K562 (cell line): ENCODE measurements around the gene MTRF1L. TPM values are rescaled to one million over a fixed set of nuclear protein-coding genes. Genes with fewer than 3 reads are reported as not detected.

Experiments
- ARID4B ChIP-seq: sonication (generic); formaldehyde crosslinking; IDR thresholded peaks from 2 replicates; pipeline ENCODE4 v1.8.0; 2022; ENCODE audit warnings: mild to moderate bottlenecking, missing genetic modification reagents
- ASH1L ChIP-seq: fragments of 450-650 bp; IDR thresholded peaks from 2 replicates; pipeline ENCODE4 v1.6.1; 2018; ENCODE audit warnings: borderline replicate concordance, mild to moderate bottlenecking, low read depth; ENCODE audit not compliant: partially characterized antibody
- BCLAF1 ChIP-seq, 2 experiments: fragments of 450-650 bp in 1 of 2; IDR thresholded peaks; 2 replicates each; pipeline ENCODE4 v1.6.1; 2011 to 2017; ENCODE audit warnings: low read depth in 2 of 2, antibody characterized with exemption in 1 of 2, borderline replicate concordance in 1 of 2, low read length in 1 of 2, mild to moderate bottlenecking in 1 of 2, mixed read lengths in 1 of 2; ENCODE audit not compliant: control insufficient read depth in 1 of 2
- EGR1 ChIP-seq: fragments of 450-650 bp; conservative IDR thresholded peaks from 2 replicates; pipeline ENCODE4 v1.6.1; 2017; ENCODE audit warnings: mild to moderate bottlenecking
- FOXJ2 ChIP-seq: fragments of 200-800 bp; sonication (Bioruptor generic); IDR thresholded peaks from 2 replicates; pipeline ENCODE4 v1.6.1; 2016; ENCODE audit warnings: missing genetic modification characterization, missing compliant biosample characterization
- MBD1 ChIP-seq: fragments of 250-450 bp; sonication (Bioruptor Pico); IDR thresholded peaks from 2 replicates; pipeline ENCODE4 v1.8.0; 2022; ENCODE audit warnings: inconsistent platforms
- MLX ChIP-seq, 2 experiments: fragments of 450-650 bp in 1 of 2; sonication (generic) in 1 of 2; formaldehyde crosslinking; conservative IDR thresholded peaks; 2 replicates each; pipeline versions ENCODE4 v1.4.0 to v1.8.1; 2020 to 2022; ENCODE audit warnings: mild to moderate bottlenecking in 1 of 2, missing genetic modification reagents in 1 of 2
- MXI1 ChIP-seq: IDR thresholded peaks from 2 replicates; pipeline ENCODE4 v1.6.1; 2011; ENCODE audit warnings: low read depth, mild to moderate bottlenecking, improper control_type of control experiment, low read length
- NCOA1 ChIP-seq: fragments of 450-650 bp; IDR thresholded peaks from 2 replicates; pipeline ENCODE4 v1.6.1; 2016; ENCODE audit warnings: low read depth
- NR1H2 ChIP-seq: sonication (generic); formaldehyde crosslinking; IDR thresholded peaks from 2 replicates; pipeline ENCODE4 v1.4.0; 2020; ENCODE audit warnings: mild to moderate bottlenecking, missing genetic modification reagents
- SRSF7 ChIP-seq: fragments of 200-400 bp; formaldehyde crosslinking; optimal IDR thresholded peaks from 2 replicates; pipeline ENCODE3; 2017; ENCODE audit warnings: mild to moderate bottlenecking, low read depth, low read length
- STAG1 ChIP-seq: sonication (generic); formaldehyde crosslinking; IDR thresholded peaks from 2 replicates; pipeline ENCODE4 v1.5.0; 2020; ENCODE audit warnings: missing genetic modification reagents, borderline replicate concordance
- ZNF449 ChIP-seq: fragments of 250-450 bp; sonication (Bioruptor Pico); IDR thresholded peaks from 2 replicates; pipeline ENCODE4 v1.8.0; 2022; ENCODE audit warnings: moderate library complexity, mild to moderate bottlenecking, inconsistent platforms
- polyA plus RNA-seq, 8 experiments: library from polyadenylated mRNA; depleted of rRNA in 4 of 8; stranded (reverse) in 5 of 8; unstranded in 3 of 8; fragments of >200 nt; fragmentation: Nextera tagmentation in 2 of 8; fragmentation: Illumina TruSeq in 1 of 8; extraction: Ambion mirVana in 2 of 8; extraction: Trizol in 1 of 8; gene quantifications; 2 replicates each; pipeline versions ENCODE4 v1.2.1 to v1.2.3, GENCODE V29; 2011 to 2014; ENCODE audit warnings: inconsistent platforms in 1 of 8, missing spikeins in 1 of 8
- total RNA-seq, 7 experiments: library from RNA; depleted of rRNA in 6 of 7; stranded (reverse); fragments of >200 nt in 6 of 7; fragmentation: Illumina TruSeq in 2 of 7; extraction: Trizol in 2 of 7; gene quantifications; 2 replicates each; pipeline versions ENCODE4 v1.2.1 to v1.2.3, GENCODE V29; 2011 to 2021; ENCODE audit warnings: low replicate concordance in 1 of 7

Gene MTRF1L
- total and polyA plus RNA-seq, 9 of the 15 experiments (the other 6 are each of a cell fraction or from before 2014, with no cell fraction given) = 10.7 to 34.0 (median 30.2) TPM

- TF ChIP-seq BCLAF1 (IDR thresholded peaks at IDR 0.05; ENCODE audit: borderline replicate concordance in 1 of 2, control insufficient read depth in 1 of 2, low read depth in 2 of 2, low read length in 1 of 2) = no peak
- TF ChIP-seq MXI1 = no peak
- no peak for TF ChIP-seq SRSF7
- no peak; the same call in 1 of the 2 replicates for TF ChIP-seq NCOA1
- TF ChIP-seq ARID4B (CRISPR knock-in tag) = no peak; the same call in 1 of the 2 replicates
- 0 out of 4 replicates have a peak, but pooled peaks of 1 of the 2 experiments have one; percentile 50 for TF ChIP-seq MLX (CRISPR knock-in tag; conservative IDR thresholded peaks at IDR 0.05)
- TF ChIP-seq MBD1 (CRISPR knock-in tag) = no peak
- no peak for TF ChIP-seq ZNF449
- no peak for TF ChIP-seq ASH1L
- TF ChIP-seq FOXJ2 (tag) = no peak
- peak; percentile 56 for TF ChIP-seq EGR1
- 0 out of 2 replicates have a peak, but pooled peaks have one; percentile 43 for TF ChIP-seq NR1H2 (CRISPR knock-in tag)
- TF ChIP-seq STAG1 (CRISPR knock-in tag) = no peak
These were observed 20.3 kb downstream of the MTRF1L start (continued) for GRCh38 chr6:152981989-152982903.
